Frontal cortex (tissue), 4 donors: ENCODE data around the gene ACBD4. TPM values are rescaled to one million over a fixed set of nuclear protein-coding genes. Genes with fewer than 3 reads are reported as not detected.
"Not testable (repeated sequence)": the region's sequence is repeated elsewhere in the genome, so short reads cannot be mapped to it uniquely, and the experiment has no call there.

Experiments
- DNase-seq, 2 donors: peaks; one replicate each; pipeline ENCODE4 v3.0.0; 2012; ENCODE audit warnings: low spot score in 2 of 2
- FAIRE-seq: peaks from 2 replicates; lab custom pipeline; 2012; peaks lifted over from hg19 to GRCh38; lab: Jason Lieb, UNC
- total RNA-seq: library from RNA; depleted of rRNA; stranded (reverse); fragments of >200 nt; gene quantifications from one replicate; pipeline ENCODE4 v1.2.3, GENCODE V29; 2014
- donor health status: control.
- donor health status: control.
- donor health status: control.

Gene ACBD4
- total RNA-seq, 1 donor from 2014 or later, result 2.4 TPM

DNA sequence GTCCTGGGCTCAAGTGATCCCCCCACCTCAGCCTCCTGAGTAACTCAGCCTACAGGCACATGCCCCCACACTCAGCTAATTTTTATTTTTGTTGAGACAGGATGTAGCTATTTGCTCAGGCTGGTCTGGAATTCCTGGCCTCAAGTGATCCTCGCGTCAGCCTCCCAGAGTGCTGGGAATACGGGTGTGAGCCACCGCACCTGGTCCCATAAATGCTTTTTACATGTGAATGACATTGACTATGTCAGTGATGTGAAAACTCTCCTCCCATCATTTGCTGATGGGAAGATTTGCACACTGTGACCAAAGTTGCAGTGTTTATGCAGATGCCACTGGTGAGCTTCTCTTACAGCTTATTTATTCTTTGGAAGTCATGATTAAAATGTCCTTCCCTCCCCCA lies 18.2 kb upstream of the ACBD4 start:
- no peak for FAIRE-seq

DNA sequence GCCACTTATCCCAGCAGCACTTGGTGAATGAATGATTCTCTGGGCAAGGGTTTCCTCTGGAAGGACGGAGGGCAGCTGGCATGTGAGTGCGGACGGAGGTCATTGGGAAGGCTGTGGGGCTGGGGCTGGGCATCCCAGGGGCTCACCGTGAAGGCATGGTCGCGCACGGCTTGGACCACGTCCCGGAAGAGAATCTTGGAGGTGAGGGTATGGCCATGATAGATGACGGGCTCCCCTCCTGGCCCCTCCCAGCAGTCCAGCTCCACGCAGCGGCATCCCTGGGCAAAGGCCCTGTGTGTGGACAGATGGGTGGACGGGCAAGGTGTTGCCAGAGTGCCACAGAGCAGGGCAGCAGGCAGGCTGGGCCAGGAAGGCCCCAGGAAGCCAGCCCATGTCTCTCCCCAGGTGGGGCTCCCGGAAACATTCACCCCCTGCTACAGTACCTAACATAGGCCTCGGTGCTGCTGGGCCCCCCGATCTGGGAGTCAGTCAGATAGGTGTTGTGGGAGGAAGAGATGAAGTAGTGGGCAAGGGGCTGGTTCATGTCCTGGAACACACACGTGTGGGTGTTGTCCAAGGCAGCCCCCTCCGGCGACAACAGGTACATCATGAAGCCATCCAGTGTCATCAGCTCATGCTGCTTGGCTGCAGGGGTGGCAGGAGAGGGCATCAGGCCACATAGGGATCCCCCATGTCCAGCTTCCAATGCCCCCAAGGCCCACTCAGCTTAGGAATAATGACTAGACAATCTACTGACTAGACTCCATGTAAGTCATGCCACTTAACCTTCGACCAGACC lies 17.4 kb upstream of the ACBD4 start:
- DNase-seq, result no peak
- FAIRE-seq, result no peak

More for the DNA sequence above, 18.2 kb upstream of the ACBD4 start:
- no peak for DNase-seq

DNA sequence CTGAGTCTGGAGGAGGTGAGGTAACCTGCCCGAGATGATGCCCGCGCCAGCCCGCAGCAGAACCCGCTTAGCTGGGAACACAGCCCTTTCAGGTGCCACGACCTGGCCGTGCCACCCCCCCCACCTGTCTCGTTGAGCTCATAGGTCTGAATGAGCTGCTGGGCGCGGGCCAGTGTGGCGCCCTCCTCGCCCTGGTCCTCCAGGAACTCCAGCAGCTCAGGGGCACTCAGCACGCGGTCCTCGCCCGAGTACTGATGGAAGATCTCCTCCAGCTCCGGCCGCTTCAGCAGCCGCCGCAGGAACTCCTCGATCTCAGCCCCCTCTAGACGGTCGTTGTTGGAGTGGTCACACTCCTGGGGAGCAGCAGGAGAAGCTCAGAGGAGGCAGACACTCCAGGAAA lies 16.8 kb upstream of the ACBD4 start:
- DNase-seq (no peak), FAIRE-seq (no peak)

DNA sequence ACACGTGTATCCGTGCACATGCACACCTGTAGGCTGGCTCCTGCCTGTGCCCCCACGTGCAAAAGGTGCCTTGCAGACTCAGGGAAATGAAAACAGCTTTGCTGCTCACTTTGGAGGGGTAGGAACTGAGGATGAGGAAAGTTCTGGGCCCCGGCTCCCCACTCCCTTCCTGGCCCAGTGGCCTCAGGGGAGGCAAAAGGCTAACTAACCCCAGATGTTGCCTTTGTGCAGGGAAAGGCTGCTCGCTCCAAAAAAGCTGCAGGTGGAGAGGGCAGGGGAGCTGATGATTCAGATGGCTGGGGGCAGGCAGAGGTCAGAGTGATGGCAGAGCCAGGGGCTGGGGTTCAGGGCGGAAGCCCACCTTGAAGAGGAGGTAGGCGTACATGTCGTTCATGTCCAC lies 15.5 kb upstream of the ACBD4 start:
- no peak for DNase-seq
- no peak for FAIRE-seq

DNA sequence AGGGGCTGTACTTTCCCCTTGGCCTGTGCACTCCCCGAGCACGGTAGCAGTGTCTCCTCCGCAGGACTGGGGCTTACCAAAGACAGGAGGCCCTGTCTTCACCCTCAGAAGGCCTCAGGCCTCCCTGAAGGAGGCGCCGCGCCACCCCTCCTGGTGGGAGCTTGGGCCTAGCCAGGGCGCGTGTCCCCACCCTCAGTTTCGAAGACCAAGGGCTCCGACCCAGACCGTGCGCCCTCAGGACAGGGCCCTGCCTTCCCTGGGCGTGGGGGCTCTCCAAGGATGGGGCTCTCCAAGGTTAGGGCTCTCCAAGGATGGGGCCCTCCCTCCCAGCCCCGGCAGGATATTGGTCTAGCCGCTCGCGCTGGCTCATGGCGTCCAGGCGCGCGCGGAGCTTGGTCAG lies 14.9 kb upstream of the ACBD4 start:
- no peak for DNase-seq
- FAIRE-seq, result no peak

DNA sequence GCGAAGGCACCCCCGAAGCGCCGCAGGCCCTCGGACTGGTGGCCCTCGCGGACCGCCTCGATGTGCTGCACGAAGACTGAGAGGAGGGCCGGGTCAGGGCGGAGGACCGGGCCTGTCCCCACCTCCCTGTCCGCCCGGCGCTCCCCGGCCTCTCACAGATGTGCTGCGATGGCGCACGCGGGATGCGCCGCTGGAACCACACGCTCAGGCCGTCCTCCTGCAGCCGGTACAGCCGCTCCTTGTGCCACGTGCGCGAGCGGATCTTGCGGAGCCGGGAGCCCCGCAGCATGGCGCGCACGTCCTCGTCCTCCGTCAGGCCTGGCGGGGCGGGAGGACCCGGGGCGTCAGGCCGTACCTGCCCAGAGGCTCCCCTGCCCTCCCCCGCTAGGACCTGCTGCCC lies 14.4 kb upstream of the ACBD4 start:
- DNase-seq (no peak), FAIRE-seq (no peak)

DNA sequence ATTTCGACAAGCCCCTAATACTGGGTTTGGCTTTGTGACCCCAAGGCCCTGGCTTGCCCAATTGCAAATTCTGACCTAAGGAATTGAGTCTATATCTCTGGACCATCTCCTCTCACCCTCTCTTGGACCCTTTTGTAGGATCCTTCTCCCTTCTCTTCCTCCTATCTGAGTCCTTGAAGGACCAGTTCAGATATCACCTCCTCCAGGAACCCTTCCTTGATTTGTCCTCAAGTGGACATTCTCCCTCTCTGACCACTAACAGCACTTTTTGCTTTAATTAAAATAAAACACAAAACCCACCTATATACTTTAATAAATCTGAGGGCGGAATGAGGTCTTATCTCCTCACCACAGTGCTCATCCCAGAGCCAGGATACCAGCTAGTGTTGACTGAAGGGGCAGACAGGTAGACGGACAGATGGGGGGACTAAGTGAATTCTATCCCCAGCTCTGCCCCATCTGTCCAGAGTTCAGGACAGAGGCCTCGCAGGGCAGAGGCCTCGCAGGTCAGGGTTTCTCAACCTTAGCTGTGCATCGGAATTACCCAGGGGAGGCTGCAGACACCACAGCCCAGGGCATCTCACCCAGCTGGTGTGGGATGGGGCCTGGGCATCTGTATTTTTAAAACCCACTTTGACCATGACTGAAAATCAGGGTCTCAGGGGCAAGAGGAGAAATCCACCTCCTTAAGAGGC lies 12.3 kb upstream of the ACBD4 start:
- no peak for DNase-seq
- no peak for FAIRE-seq

DNA sequence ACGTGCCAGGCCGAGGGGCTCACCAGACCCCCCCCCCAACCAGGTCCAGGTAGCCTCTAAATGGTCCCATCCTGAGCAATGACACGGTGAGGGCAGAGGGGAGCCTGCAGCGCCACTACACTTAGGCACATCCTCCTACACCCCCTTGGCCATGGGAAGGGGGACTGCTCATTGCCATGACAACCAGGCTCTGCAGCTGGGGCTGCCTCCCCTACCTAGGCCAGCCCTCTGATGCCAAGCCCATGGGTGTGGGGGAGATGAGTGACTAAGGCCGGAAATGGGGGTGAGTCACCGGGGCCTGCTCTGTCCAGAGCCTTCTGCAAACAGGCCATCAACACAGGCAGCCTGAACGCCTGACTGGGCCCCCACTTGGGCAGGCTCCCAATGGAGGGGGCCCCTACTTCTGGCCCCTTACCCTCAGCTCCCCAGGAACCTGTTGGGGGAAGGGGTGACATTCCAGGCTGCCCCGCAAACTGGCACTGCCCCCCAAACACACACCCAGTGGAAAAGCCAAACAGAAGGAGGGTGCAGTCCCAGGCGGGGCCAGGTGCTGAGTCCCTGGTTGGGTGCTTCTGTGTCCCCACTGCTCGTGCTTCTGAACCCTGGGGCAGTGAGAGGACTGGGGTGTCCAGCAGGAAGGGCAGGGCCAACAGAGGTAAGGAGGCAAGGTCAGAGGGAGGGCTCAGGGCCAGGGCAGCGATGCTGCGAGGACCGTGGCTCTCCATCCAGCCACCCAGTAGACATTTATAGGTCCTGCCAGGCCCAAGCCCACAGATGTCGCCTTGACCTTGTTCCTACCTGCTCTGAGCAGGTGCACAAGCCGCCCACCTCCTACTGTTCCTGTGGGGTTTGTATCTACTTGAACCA lies 11.3 kb upstream of the ACBD4 start:
- no peak for DNase-seq
- FAIRE-seq, result no peak

DNA sequence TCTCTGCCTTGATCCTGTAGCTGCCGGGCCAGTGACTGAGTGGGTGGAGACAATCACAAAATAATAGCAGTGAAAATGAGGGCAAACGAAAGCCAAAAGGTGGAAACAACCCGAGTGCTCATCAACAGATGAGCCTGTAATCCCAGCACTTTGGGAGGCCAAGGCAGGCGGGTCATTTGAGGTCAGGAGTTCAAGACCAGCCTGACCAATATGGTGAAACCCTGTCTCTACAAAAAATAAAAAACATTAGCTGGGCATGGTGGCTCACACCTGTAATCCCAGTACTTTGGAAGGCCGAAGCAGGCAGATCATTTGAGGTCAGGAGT lies 10.7 kb upstream of the ACBD4 start:
- DNase-seq, FAIRE-seq: not testable (repeated sequence)

DNA sequence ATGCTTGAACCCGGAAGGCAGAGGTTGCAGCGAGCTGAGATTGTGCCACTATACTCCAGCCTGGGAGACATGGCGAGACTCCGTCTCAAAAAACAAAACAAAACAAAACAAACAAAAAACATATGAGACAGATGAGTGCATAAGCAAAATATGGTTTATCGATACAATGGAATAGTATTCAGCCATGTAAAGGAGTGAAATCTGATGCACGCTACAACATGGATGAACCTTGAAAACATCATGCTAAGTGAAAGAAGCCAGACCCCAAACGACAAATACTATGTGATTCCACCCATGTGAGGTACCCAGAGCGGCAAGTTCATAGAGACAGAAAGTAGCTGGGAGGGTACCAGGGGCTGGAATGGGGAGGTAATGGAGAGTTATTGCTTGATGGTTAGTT lies 10.0 kb upstream of the ACBD4 start:
- no peak for FAIRE-seq
- DNase-seq, result no peak

DNA sequence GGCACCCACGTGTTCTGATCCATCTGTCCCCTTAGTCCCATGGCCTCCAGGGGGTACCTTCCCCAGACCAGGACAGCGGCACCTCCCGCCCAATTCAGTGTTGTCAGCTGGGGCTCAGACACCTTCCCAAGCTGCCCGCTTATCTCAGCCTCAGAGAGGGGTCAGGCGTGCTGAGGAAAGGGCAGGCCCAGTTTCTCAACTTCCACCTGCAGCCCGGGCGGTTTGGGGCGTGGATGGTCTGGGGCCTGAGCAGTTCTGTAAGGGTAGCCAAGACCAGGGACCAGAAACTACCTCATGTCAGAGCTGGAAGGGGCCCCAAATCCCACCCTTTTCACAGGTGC lies 8.3 kb upstream of the ACBD4 start:
- no peak for DNase-seq
- no peak for FAIRE-seq

DNA sequence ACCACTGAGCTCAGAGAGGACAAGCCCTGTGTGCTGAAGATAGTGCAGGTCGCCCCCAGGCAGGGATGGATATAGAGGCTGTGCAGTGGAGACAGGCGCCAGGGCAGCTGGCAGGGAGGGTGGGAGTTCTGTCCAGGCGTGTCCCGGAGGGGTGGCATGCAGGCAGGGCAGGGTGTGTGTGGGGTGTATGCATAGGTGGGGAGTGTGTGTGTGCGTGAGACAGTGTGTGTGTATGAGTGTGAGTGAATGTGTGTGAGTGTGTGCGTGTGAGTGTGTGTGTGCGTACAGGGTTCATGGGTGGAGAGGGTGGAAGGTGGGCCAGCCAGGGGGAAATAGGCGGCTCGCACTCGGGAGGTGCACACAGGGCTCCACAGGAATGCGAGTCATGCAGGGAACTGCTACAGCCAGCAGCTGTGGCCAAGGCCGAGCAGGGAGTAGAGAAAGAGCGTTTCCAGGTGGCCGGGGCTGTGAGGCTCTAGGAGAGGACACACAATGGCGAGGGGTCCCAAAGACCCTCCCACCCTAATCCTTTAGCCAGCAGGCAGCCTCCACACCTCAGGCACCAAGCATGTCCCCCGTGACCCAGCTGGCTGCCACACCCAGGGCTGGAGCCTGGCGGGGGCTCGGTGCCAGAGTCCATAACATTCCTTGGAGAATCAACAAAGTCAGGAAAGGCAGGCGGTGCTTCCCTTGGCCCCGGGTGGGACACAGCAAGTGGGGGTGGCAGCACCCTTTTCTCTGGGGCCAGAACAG lies 7.8 kb upstream of the ACBD4 start:
- DNase-seq, result no peak
- no peak for FAIRE-seq

DNA sequence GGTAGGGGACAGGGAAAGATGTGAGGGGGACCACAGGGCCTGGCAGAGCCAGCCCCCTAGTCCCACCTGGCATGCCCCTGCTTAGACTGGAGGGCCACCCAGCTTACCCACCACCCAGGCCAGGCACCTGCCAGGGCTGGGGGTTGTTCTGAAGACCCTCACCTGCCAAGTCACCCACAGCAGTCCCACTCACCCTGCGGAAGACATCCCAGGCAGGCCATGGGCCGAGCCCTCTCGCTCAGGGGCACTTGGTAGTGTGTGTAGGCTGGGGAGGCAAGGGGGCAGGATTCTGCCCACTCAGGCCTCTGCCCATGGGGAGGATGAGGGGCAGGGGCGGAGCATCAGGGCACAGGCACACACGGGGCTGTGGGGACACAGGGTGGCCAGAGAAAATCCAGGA lies 7.2 kb upstream of the ACBD4 start:
- no peak for DNase-seq
- FAIRE-seq, result no peak

DNA sequence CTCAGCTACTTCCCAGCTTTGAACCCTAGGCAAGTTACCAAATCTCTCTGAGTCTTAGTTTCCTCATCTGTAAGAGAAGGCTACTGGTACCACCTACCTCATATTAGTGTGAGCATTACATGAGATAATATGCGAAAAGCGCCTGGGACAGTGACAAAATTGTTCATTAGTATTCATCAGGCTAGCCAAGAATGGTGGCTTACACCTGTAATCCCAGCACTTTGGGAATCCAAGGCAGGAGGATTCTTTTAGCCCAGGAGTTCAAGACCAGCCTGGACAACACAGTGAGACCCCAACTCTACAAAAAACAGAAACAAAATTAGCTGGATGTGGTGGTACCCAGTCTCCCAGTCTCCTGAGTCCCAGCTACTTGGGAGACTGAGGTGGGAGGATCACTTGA lies 6.5 kb upstream of the ACBD4 start:
- DNase-seq (no peak), FAIRE-seq (no peak)

DNA sequence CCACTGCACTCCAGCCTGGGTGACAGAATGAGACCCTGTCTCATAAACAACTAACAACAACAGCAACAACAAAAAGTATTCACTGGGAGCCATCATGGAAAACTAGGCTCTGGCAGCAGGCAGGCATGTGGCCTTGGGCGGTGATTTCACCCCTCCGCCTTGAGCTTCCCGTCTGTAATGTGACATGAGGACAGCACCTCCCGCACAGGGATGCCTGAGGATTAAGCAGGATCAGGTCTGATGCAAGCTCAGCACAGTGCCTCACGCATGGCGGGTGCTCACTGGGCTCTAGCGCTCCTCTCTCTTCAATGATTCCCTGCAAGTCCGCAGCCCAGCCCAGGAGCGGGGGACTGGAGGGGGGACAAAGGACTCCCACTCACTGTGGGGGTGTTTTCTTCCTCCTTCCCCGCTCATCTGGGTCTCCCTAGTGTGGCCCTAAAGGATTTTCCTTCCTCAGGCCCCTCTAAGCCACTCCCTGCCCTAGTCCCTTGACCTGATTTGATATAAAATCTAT lies 6.0 kb upstream of the ACBD4 start:
- DNase-seq (no peak), FAIRE-seq (no peak)

DNA sequence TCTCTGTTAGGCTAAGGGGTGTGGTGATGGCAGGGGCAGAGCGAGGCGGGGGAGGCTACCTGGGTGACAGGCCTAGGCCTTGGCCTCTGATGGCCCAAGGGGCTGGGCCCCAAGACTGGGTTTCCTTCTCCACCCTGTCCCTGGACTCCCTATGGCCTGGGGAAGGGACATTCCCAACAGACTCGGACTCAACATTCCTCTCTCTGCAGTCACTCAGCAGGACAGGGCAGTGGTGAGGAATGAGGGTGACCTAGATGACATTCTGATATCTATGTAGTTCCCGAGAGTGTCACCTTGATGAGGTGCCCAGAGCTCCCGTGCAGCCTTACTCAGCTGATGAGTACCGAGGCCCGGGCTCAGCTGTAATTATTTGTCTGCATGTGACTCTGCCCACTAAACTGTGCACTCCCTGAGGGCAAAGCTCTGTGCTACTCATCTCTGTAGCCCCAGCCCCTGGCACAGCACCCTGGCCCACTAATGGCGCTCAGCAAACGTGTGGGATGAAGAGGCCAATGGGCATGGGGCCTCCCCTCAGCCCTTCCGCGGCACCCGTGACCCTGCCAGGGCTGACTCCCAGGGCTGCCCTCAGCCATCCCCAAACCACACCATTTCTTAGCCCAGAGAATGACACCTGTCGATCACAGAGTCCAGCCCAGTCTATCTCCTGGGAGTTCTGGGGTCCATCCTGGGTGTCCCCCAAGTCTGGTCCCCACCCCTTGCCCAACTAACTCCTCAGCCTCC lies 5.4 kb upstream of the ACBD4 start:
- no peak for DNase-seq
- FAIRE-seq, result no peak

DNA sequence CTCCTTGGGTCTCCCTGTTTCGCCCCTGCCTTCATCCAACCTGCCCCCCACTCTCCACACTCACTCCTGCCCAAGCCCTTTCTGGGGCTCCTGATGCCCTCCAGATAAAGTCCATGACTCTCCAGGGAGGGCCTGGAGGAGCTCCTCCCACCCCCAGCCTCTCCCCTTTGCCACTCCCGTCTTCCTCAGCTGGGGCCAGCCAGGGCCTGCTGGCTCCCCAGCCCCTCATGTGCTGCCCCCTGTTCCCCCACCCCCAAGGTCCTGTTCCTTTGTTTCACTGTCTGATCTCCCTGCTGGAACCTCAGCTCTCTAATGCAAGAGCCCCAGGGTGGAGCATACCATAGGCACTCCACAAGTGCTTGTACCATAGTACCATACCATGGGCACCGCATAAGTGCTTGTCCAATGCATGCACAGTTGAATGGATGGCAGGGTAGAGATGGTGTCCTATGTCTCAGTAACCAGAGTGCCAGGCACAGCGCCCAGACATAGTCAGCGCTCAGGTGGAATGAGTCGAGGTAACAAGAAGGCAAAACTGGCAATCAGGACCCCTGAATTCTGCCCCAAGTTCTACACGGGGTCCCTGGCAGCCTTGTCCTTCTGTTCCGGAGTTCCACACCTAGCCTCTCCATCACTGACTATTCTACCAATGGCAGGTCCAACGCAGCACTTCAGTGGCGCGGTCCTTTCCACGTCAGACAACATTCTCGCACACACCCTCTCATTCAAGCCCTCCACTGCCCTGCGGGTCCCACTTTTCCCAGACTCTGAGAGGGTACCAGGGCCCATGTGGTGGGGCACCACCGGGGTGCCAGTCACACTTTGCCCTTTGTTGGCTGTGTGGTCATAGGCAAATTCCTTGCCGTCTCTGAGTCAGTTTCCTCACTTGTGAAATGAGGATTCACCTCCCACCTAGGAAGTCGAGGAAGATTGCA lies 4.5 kb upstream of the ACBD4 start:
- DNase-seq (no peak), FAIRE-seq (no peak)

DNA sequence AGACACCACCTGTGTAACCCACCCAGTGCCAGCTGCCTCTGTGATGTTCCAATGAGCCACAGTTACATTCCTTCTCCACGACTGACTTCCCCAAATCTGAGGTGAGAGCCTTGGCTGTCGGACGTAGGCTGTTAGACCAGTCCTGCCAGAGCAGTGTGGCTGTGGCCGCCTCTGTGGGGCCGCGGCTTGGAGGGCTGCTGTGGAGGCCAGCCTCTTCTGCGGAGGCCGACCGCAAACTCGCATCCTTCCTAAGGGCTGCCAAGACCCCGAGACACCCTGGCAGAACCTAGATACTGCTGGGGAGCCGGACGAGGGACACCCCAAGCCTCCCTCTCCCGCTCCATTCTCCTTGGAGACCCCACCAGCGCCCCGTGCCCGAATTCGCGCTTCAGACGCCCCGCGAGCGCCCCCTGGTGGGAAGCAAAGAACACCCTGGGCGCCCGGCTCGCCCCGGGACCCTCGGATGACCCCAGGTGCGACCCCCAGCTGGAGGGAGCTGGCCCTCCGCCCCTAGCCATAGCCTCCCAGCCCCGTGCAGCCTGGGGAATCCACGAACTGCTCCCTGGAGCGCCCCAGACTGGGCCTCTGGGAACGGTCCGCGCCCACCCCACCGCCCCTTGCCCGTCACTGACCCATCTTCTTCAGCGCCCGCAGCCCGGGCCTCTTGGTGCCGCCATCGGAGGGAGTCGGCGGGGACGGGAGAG lies 3.7 kb upstream of the ACBD4 start:
- DNase-seq (no peak), FAIRE-seq (no peak)
